ENCODE data around the gene BIRC6. TPM values are rescaled to one million over a fixed set of nuclear protein-coding genes. Genes with fewer than 3 reads are reported as not detected.
A peak's percentile ranks its signal among the peaks of the same experiment; 100 is the strongest.

BIRC6 gene
- polyA plus RNA-seq, 1 donor from 2014 or later = 23.0 TPM

DNA sequence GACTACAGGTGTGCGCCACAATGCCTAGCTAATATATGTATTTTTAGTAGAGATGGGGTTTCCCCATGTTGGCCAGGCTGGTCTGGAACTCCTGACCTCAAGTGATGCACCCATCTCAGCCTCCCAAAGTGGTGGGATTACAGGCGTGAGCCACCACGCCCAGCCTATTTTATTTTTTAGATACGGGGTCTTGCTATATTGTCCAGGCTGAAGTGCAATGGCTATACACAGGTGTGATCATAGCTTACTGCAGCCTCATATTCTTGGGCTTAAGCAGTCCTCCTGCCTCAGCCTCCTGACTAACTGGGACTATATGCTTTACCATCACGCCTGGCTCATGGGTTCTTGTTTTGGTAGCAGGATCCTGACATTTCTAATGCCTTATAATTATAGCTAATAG lies 42.4 kb downstream of the BIRC6 start:
- Mint-ChIP-seq H3K27me3 (no peaks in the 10 kb centered on the region), H3K9me3 (no peaks in the 10 kb centered on the region)

DNA sequence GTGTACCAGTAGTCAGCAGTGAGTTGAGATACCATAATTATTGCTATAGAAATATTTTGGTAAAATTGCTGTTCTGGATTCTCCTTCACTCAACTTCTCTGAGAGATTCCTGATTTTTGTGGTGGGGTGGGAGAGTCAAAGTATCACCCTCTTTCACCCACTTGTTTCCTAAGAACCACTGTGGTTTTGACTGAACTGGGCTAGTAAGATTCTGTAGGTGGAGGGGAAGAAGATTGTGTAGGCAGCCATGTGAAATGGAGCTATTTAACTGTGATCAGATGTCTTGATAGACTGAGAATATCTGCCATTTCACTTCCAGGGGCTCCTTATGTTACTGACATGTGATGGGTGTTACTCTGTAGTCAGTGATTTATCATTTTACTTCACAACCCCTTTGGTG lies 45.3 kb downstream of the BIRC6 start:
- H3K27me3 Mint-ChIP-seq = no peaks in the 10 kb centered on the region
- no peak overlapping the region for H3K4me3 Mint-ChIP-seq
- peak overlapping the region in 2 of 3 donors; percentile 29 to 71 for H3K27ac Mint-ChIP-seq
- peaks cover 5% of the 10 kb centered on the region for H3K36me3 Mint-ChIP-seq
- H3K9me3 Mint-ChIP-seq = no peaks in the 10 kb centered on the region
- H3K4me1 Mint-ChIP-seq = no peaks in the 10 kb centered on the region

More for the DNA sequence above, 42.4 kb downstream of the BIRC6 start:
- no peak overlapping the region for H3K27ac Mint-ChIP-seq
- no peak overlapping the region for H3K4me3 Mint-ChIP-seq
- peaks cover 8% of the 10 kb centered on the region for H3K36me3 Mint-ChIP-seq
- no peaks in the 10 kb centered on the region for H3K4me1 Mint-ChIP-seq

DNA sequence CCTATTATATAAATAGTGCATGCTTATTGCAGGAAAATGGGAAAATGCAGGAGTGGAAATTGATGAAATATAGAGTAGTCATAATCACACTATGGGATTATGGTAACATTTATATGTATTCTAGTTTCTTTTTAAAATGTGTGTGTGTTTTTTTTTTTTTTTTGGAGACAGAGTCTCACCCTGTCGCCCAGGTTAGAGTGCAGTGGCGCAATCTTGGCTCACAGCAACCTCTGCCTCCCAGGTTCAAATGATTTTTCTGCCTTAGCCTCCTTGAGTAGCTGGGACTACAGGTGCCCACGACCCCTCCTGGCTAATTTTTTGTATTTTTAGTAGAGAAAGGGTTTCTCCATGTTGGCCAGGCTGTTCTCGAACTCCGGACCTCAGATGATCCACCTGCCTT lies 47.0 kb downstream of the BIRC6 start:
- H3K4me3 Mint-ChIP-seq = no peak overlapping the region
- no peaks in the 10 kb centered on the region for H3K27me3 Mint-ChIP-seq
- H3K4me1 Mint-ChIP-seq = no peaks in the 10 kb centered on the region
- no peaks in the 10 kb centered on the region for H3K9me3 Mint-ChIP-seq
- peaks cover 3% of the 10 kb centered on the region for H3K36me3 Mint-ChIP-seq
- no peak overlapping the region for H3K27ac Mint-ChIP-seq

DNA sequence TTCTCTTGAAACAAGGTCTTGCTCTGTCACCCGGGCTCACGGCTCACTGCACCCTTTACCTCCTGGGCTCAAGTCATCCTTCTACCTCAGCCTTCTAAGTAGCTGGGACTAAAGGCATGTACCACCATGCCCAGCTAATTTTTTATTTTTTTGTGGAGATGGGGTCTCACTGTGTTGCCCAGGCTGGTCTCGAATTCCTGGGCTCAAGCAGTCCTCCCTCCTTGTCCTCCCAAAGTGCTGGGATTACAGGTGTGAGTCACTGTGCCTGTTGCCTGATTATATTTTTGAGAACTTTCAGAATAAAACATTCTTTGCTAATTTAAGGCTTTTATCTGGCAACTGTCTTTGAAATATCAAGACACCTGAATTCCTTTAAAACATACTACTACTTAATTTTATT lies 47.9 kb downstream of the BIRC6 start:
- no peaks in the 10 kb centered on the region for H3K9me3 Mint-ChIP-seq

DNA sequence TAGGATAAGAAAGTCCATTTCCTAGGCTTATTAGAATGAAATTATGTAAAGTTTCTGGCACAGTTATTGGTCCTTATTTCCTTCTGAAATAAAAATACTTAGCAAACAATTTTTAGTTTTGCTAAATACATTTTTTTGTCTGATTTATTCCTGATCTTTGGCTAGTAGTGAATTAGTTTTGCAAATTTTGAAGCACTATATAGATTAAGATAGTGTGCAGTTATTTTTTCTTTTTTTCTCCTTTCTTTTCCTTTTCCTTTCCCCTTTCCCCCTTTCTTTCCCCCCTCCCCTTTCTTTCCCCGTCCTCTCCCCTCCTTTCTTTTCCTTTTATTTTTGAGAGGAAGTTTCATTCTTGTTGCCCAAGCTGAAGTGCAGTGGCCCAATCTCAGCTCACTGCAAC lies 59.7 kb downstream of the BIRC6 start:
- H3K4me1 Mint-ChIP-seq = peaks cover 6 to 10% (median 8%) of the 10 kb centered on the region in 3 donors
- H3K36me3 Mint-ChIP-seq = peaks cover 3% of the 10 kb centered on the region
- H3K4me3 Mint-ChIP-seq = no peak overlapping the region
- H3K27ac Mint-ChIP-seq = no peak overlapping the region
- no peaks in the 10 kb centered on the region for H3K27me3 Mint-ChIP-seq
- no peaks in the 10 kb centered on the region for H3K9me3 Mint-ChIP-seq

More for the DNA sequence above, 47.9 kb downstream of the BIRC6 start:
- no peak overlapping the region for H3K27ac Mint-ChIP-seq
- no peak overlapping the region for H3K4me3 Mint-ChIP-seq
- H3K4me1 Mint-ChIP-seq = no peaks in the 10 kb centered on the region
- H3K27me3 Mint-ChIP-seq = no peaks in the 10 kb centered on the region
- peaks cover 7% of the 10 kb centered on the region for H3K36me3 Mint-ChIP-seq

DNA sequence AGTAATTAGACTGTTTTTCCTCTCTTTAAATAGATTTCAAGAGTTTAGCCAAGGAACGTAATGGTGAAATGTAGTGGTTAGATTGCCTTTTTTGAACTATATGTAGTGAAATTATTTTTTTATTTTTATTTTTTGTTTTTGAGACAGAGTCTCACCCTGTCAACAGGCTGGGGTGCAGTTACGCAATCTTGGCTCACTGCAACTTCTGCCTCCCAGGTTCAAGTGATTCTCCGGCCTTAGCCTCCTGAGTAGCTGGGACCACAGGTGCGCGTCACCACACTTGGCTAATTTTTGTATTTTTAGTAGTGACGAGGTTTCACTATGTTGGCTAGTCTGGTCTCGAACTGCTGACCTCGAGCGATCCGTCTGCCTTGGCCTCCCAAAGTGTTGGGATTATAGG lies 60.8 kb downstream of the BIRC6 start:
- H3K9me3 Mint-ChIP-seq = no peaks in the 10 kb centered on the region
- peaks cover 3% of the 10 kb centered on the region for H3K36me3 Mint-ChIP-seq
- H3K27me3 Mint-ChIP-seq = no peaks in the 10 kb centered on the region
- H3K27ac Mint-ChIP-seq = no peak overlapping the region
- no peak overlapping the region for H3K4me3 Mint-ChIP-seq
- peaks cover 12 to 22% (median 15%) of the 10 kb centered on the region in 3 donors for H3K4me1 Mint-ChIP-seq

DNA sequence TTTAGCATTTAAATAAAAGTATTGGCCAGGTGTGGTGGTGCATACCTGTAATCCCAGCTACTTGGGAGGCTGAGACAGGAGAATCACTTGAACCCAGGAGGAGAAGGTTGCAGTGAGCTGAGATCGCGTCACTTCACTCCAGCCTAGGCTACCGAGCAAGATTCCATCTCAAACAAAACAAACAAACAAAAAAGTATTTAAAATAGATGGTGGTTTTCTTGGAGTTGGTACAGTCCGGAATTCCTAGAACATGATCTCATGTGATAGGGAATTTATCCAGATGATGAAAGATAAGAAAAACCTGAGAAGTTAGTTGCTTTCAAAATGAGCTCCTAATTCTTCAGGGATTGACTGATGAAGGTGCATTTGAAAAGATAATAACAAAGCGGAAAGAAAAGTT lies 62.0 kb downstream of the BIRC6 start:
- Mint-ChIP-seq H3K4me1 (peaks cover 15 to 28% (median 18%) of the 10 kb centered on the region in 3 donors), H3K27me3 (no peaks in the 10 kb centered on the region), H3K9me3 (no peaks in the 10 kb centered on the region), H3K4me3 (no peak overlapping the region), H3K36me3 (peaks cover 3% of the 10 kb centered on the region), H3K27ac (no peak overlapping the region)

DNA sequence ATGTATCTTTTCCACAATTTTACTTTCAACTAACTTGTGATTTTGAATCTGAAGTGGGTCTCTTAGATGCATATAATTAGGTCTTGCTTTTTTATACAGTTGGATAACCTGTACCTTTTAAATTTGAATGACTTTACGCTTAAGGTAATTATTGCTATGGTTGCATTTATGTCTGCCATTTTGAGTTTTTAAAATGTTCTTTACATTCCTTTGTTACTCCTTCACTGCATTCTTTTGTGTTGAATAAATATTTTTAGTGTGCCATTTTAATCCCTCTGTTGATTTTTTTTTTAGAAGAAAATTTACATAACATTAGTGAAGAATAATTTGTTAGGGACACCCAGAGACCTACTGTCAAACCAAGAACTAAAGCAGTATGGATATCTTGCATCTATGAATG lies 65.3 kb downstream of the BIRC6 start:
- Mint-ChIP-seq H3K36me3 (peaks cover 5% of the 10 kb centered on the region), H3K9me3 (no peaks in the 10 kb centered on the region), H3K27ac (peak overlapping the region in 1 of 3 donors; percentile 53), H3K4me3 (no peak overlapping the region), H3K4me1 (peaks cover 33 to 49% (median 36%) of the 10 kb centered on the region in 3 donors), H3K27me3 (no peaks in the 10 kb centered on the region)

DNA sequence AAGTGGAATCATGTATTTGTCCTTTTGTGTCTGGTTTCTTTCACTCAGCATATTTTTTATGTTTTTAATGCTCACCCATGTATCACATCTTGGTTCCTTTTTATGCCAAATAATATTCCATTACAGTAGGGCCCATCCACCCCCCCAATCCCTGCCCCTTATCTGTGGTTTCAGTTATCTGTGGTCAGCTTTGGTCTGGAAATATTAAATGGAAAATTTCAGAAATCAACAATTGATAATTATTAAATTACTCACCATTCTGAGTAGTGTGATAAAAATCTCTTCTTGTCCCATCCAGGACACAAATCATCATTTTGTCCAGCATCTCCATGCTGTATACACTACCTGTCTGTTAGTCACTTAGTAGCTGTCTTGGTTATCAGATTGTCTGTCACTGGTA lies 66.7 kb downstream of the BIRC6 start:
- Mint-ChIP-seq H3K27me3 (no peaks in the 10 kb centered on the region), H3K4me3 (no peak overlapping the region), H3K36me3 (peaks cover 2% of the 10 kb centered on the region), H3K4me1 (peaks cover 43 to 59% (median 44%) of the 10 kb centered on the region in 3 donors), H3K9me3 (no peaks in the 10 kb centered on the region), H3K27ac (no peak overlapping the region)

DNA sequence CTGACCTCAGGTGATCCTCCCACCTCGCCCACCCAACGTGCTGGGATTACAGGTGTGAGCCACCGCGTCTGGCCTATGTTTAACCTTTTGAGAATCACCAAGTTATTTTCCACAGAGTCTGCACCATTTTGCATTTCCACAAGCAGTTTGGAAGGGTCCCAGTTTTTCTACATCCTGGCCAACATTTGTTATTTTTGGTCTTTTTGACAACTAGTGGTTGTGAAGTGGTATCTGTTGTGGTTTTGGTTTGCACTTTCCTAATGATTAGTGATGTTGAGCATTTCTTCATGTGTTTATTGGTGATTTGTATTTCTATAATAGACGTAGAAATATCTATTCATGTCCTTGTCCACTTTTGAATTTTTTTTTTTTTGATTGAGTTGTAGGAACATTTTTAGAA lies 67.9 kb downstream of the BIRC6 start:
- no peaks in the 10 kb centered on the region for H3K27me3 Mint-ChIP-seq
- peak overlapping the region in 1 of 4 donors; percentile 71 for H3K4me3 Mint-ChIP-seq
- H3K9me3 Mint-ChIP-seq = no peaks in the 10 kb centered on the region
- H3K4me1 Mint-ChIP-seq = peaks cover 42 to 56% (median 44%) of the 10 kb centered on the region in 3 donors
- peaks cover 2% of the 10 kb centered on the region for H3K36me3 Mint-ChIP-seq
- no peak overlapping the region for H3K27ac Mint-ChIP-seq

DNA sequence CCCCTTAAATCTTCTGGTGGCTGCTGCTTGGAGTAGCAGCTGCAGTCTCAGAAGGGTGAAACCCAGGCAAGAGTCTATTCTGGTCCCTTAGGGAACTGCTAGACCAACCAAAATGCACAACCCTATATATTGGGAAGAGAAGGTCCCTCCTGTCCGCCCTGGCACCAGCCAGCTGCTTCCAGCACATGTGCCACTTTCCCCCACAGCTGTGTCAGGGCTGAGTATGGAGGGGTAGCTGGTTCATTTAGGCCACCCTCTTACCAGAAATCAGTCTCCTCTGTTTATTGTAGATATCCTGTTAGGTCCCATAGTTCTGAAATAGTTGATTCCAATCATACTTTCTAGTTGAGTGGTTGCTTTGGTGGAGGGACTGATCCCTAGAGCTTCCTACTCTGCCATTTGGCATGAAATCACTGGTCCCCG lies 68.9 kb downstream of the BIRC6 start:
- peaks cover 2% of the 10 kb centered on the region for H3K36me3 Mint-ChIP-seq
- H3K4me3 Mint-ChIP-seq = peak overlapping the region in 1 of 4 donors; percentile 63
- H3K9me3 Mint-ChIP-seq = no peaks in the 10 kb centered on the region
- H3K27ac Mint-ChIP-seq = peak overlapping the region in 1 of 3 donors; percentile 34
- H3K4me1 Mint-ChIP-seq = peaks cover 40 to 50% (median 41%) of the 10 kb centered on the region in 3 donors
- no peaks in the 10 kb centered on the region for H3K27me3 Mint-ChIP-seq

DNA sequence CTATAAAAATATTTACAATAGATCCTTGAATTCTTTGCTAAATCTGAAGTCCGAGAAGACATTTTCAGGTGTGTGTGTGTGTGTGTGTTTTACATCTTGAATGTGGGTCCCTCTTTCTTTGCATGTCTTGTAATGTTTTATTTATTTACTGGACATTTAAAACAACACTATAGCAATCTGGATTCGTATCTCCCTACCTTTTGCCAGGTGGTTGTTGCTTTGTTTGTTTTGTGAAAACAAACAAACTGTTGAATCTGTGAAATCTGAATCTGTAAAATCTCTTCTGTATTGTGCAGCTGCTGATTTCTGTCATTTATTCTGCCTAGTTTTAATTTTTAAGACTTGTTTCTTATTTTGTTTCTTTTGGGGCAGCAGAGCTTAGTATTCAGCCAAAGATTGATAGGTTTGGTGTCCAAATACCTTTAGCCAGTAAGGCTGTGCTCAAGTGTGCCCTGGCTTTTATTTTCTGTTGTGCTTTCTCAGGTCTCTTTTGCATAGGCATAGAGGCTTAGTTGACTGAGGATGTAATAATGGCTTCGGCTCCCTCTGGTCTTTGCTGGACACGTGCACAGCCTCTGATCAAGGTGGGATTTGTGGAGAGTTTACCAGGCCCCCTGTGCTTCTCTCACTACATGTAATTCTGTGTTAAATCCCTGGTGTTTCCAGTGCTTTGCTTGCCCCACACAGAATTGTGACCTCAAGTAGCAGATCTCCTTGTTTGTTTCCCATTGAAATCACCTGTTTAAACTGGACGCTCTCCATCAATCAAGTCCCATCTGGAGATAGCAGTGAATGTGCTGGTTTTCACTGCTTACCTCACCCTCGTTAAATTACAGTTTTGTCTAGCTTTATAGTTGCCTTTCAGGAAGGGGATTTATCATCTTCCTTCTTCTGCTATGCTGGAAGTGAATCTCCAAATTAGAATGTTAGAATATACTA lies 71.1 kb downstream of the BIRC6 start:
- H3K36me3 Mint-ChIP-seq = peaks cover 3% of the 10 kb centered on the region
- peak overlapping the region in 1 of 4 donors; percentile 41 for H3K4me3 Mint-ChIP-seq
- no peaks in the 10 kb centered on the region for H3K9me3 Mint-ChIP-seq
- peaks cover 31 to 36% (median 35%) of the 10 kb centered on the region in 3 donors for H3K4me1 Mint-ChIP-seq
- H3K27me3 Mint-ChIP-seq = no peaks in the 10 kb centered on the region
- H3K27ac Mint-ChIP-seq = peak overlapping the region in 2 of 3 donors; percentile 69 to 81

DNA sequence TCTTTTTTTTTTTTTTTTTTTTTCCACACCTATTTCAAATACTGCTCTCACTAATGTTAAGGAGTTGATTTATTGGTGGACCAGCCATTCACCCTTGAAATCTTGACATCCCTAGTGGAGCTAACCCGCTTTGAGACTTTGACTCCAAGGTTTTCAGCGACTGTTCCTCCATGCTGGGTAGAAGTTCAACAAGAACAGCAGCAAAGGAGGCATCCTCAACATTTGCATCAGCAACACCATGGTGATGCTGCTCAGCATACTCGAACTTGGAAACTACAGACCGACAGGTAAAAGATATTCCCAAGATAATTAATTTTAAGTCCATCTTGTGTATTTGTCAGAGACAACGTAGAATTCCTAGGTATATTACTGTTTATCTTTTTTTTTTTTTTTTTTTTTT lies 74.0 kb downstream of the BIRC6 start:
- H3K36me3 Mint-ChIP-seq = peaks cover 3% of the 10 kb centered on the region
- H3K4me1 Mint-ChIP-seq = peaks cover 16 to 21% (median 18%) of the 10 kb centered on the region in 3 donors
- no peak overlapping the region for H3K27ac Mint-ChIP-seq
- no peaks in the 10 kb centered on the region for H3K27me3 Mint-ChIP-seq
- no peaks in the 10 kb centered on the region for H3K9me3 Mint-ChIP-seq
- no peak overlapping the region for H3K4me3 Mint-ChIP-seq

DNA sequence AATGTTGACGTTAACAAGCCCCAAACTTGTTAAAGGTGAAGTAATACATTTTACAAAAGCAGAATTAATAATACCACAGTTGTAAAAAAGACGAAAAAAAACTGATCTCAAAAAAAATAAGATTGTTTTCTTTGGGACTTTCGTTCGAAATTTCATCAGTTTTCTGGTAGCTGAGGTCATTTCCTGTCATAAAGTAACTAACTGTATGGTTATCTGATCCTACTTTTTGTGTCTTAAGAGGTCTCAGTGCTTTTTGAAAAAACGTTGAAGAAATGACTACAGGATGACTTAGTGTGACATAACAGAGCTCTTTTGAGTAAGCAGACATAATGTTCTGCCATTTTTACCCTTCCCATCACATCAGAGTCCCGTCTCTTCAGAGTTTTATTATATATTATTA lies 79.3 kb downstream of the BIRC6 start:
- H3K9me3 Mint-ChIP-seq = no peaks in the 10 kb centered on the region
- H3K36me3 Mint-ChIP-seq = peaks cover 7% of the 10 kb centered on the region
- H3K4me1 Mint-ChIP-seq = peaks cover 0 to 3% (median 0%) of the 10 kb centered on the region in 3 donors
- H3K27me3 Mint-ChIP-seq = no peaks in the 10 kb centered on the region
- H3K27ac Mint-ChIP-seq = no peak overlapping the region
- no peak overlapping the region for H3K4me3 Mint-ChIP-seq

DNA sequence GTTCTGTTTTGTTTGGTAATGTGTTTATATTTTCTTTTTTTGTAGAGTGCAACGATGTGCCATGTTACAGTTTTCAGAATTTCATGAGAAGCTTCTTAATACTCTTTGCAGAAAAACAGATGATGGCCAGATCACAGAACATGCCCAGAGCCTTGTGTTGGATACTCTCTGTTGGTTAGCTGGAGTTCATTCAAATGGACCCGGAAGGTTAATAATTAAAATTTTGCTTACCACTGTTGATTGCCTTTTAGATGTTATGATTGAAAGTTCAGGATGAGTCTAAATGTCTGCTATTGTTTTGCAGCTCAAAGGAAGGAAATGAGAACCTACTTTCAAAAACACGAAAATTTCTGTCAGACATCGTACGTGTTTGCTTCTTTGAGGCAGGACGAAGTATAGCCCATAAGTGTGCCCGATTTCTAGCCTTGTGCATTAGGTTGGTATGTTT lies 85.2 kb downstream of the BIRC6 start:
- H3K9me3 Mint-ChIP-seq = no peaks in the 10 kb centered on the region
- H3K4me3 Mint-ChIP-seq = no peak overlapping the region
- peaks cover 12% of the 10 kb centered on the region for H3K36me3 Mint-ChIP-seq
- H3K4me1 Mint-ChIP-seq = no peaks in the 10 kb centered on the region
- no peaks in the 10 kb centered on the region for H3K27me3 Mint-ChIP-seq
- H3K27ac Mint-ChIP-seq = peak overlapping the region in 1 of 3 donors; percentile 48

DNA sequence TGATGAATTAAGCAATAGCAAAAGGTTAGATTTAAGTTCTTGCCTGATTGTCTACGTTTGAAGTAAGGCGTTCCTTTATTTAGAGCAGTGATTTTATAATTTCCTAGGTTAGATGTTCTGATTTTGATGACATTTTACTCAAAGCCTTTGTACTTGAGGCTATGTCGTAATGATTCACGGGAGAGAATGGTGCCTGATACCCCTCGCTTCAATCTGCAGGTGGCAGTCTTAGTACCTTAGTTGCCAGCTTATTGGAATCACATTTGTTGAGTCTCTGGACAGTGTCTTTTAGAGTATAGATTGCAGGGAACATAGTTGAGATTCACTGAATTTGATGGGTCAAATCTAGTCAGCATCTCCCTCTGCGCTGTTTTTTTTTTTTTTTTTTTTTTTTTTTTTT lies 89.5 kb downstream of the BIRC6 start:
- H3K27ac Mint-ChIP-seq = peak overlapping the region in 1 of 3 donors; percentile 9
- H3K4me1 Mint-ChIP-seq = peaks cover 0 to 2% (median 0%) of the 10 kb centered on the region in 3 donors
- H3K9me3 Mint-ChIP-seq = no peaks in the 10 kb centered on the region
- no peaks in the 10 kb centered on the region for H3K27me3 Mint-ChIP-seq
- peaks cover 13% of the 10 kb centered on the region for H3K36me3 Mint-ChIP-seq
- no peak overlapping the region for H3K4me3 Mint-ChIP-seq
